Stimulated activated CD8-positive, alpha-beta memory T cell treated with anti-CD3 and anti-CD28 coated beads, Interleukin-2, amount 100 ng/mL, for 1 hour (primary cell): Measurements from ENCODE around the gene ZNF638.
"Not testable (repeated sequence)": the region's sequence is repeated elsewhere in the genome, so short reads cannot be mapped to it uniquely, and the experiment has no call there.

ENCODE experiments used
- DNase-seq, 2 donors: peaks; one replicate each; pipeline ENCODE4 v3.0.0-alpha.2; 2020; ENCODE audit warnings: low read depth in 2 of 2

ZNF638 gene

GRCh38 chr2:71409611-71410010 lies 78.0 kb downstream of the ZNF638 start:
- no peak for DNase-seq

DNA sequence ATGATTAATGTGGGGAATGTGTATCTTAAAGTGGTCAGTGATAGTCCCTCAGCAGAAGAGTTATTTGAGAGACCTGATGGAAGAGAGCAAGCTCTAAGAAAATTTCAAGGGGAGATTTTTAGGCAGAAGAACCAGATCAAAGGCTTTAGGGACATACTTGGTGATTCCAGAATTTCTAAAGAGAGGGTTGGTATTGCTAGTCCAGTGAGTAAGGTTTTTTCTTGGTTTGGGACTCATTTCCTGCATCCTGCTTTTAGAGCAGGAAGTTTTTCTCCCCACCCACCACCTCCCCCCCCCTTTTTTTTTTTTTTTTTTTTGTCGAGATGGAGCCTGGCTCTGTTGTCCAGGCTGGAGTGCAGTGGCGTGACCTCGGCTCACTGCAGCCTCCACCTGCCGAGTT lies 79.1 kb downstream of the ZNF638 start:
- DNase-seq = no peak

- DNase-seq = not testable (repeated sequence)
These were observed 85.3 kb downstream of the ZNF638 start for GRCh38 chr2:71416866-71417265.

DNA sequence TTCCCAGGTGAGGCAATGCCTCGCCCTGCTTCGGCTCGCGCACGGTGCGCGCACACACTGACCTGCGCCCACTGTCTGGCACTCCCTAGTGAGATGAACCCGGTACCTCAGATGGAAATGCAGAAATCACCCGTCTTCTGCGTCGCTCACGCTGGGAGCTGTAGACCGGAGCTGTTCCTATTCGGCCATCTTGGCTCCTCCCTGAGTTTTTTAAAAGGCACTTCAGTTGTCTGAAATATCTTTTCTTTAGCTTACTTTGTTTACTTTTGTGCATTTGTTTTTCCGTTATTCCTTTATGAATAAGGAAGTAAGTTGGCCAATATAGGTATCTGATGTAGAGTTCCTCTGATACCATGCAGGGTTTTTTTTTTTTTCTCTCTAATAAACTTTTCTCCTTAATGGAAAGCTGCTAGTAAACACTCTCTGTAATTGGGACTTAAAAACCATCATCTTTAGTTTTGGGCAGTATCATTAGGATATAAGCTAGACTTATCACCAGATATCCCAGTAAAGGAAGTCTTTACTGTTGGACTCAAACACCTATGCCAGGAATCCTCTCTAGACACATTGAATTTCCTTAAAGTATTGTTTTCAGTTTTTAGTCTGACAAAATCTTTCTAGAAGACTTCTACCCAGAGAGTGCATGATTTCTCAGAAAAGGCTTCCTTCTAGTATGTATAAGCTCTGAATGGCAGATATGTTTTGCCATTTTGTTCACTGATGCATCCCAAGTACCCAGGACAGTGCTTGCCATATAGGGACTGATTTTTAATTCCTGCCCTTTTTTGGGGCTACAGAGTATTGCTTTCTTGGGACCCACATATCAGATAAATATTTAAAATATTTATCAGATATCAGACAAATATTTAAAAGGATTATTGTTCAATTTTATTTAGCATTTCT lies 86.0 kb downstream of the ZNF638 start:
- no peak for DNase-seq

GRCh38 chr2:71419145-71419544 lies 87.6 kb downstream of the ZNF638 start:
- no peak for DNase-seq

DNA sequence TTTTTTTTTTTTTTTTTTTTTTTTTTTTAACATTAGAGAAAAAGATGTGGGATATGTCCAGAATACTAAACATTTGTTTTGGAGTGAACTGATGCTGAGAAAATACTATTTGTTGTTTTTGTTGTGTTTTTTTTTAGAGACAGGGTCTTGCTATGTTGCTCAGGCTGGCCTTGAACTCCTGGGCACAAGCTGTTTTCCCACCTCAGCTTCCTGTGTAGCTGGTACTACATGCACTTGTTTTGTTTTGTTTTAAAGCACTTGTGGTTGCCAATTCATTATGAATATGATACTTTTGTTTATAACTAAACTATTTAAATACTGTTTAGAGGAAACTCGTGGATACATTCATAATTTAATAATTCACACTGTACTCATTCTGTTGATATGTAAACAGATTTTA lies 88.4 kb downstream of the ZNF638 start:
- DNase-seq = no peak

DNA sequence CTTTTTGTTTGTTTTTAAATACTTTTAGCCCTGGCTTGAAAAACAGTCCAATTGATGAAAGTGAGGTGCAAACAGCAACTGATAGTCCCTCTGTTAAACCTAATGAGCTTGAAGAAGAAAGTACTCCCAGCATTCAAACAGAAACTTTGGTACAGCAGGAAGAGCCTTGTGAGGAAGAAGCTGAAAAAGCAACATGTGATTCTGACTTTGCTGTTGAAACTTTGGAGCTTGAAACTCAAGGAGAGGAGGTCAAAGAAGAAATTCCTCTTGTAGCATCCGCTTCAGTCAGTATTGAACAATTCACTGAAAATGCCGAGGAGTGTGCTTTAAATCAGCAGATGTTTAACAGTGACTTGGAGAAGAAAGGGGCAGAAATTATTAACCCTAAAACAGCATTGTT lies 91.2 kb downstream of the ZNF638 start:
- no peak for DNase-seq

GRCh38 chr2:71423817-71424420 lies 92.3 kb downstream of the ZNF638 start:
- no peak for DNase-seq

- no peak for DNase-seq
These were observed 95.1 kb downstream of the ZNF638 start for GRCh38 chr2:71426721-71427120.

DNA sequence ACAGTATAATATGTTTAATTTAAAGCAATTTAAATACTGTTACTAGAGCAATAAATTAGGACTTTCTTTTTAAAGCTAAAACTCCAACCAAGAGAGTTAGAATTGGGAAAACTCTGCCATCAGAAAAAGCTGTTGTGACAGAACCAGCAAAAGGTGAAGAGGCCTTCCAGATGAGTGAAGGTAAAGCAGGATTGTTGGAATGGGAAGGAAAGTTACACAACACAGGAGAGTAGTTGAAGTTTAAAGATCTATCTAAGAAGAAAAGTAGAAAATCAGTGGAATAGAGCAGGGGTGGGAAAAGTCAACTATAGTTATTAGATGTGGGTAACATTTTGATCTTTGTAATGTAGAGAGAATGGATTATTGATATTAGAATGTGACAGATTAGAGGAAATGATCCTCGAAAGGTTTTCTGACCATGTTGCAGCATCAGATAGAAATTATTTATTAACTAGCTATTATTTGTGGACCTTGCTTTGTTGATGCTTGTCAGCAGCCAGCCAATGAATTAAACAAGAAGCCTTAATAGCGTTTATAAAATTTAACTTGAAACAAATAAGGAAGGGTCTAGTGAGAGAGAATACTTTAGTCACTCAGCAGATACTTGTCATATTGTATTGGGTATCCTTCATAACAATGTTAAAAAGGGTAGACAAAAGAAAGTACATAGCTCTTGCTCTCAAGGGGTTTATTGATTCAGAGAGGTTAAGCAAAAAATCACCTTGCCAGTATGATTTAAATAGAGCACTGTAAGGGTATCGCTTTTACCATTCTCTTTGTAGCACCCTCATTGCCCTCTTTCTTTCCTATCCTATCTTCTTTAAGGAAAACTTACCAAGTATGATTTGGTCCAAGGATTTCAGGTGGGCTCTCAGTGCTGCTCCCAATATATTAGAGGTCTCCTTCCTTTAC lies 97.1 kb downstream of the ZNF638 start:
- DNase-seq = no peak

GRCh38 chr2:71445142-71445541 lies 113.6 kb downstream of the ZNF638 start:
- DNase-seq = not testable (repeated sequence)

- DNase-seq = no peak
These were observed 114.9 kb downstream of the ZNF638 start for GRCh38 chr2:71446505-71446904.

- DNase-seq = no peak
These were observed 117.8 kb downstream of the ZNF638 start for GRCh38 chr2:71449343-71449742.

- DNase-seq = no peak
These were observed 120.1 kb downstream of the ZNF638 start for GRCh38 chr2:71451705-71452104.

DNA sequence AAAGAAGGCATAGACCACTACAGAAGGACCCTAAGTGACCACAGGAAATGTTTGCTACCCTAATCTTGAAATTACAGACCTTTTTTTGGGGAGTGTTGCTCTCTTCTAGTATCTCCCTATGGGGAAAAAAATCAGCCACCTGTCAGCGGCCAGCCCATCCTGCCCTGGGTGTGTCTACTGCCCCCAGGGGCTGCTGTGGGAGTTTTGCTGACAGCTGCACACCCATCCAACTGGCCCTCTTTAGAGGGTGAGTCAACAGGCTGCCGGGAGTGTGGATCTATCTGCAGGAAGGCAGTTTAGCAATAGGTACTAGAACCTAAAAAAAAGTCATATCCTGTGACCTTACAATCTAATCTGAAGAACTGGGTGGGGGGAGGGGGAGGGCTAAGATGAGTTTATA lies 121.0 kb downstream of the ZNF638 start:
- no peak for DNase-seq

- DNase-seq = no peak
These were observed 122.0 kb downstream of the ZNF638 start, which contains the start of gene DYSF for GRCh38 chr2:71453404-71454220. Gene DYSF, plus strand, starts transcription at chr2:71453561.

DNA sequence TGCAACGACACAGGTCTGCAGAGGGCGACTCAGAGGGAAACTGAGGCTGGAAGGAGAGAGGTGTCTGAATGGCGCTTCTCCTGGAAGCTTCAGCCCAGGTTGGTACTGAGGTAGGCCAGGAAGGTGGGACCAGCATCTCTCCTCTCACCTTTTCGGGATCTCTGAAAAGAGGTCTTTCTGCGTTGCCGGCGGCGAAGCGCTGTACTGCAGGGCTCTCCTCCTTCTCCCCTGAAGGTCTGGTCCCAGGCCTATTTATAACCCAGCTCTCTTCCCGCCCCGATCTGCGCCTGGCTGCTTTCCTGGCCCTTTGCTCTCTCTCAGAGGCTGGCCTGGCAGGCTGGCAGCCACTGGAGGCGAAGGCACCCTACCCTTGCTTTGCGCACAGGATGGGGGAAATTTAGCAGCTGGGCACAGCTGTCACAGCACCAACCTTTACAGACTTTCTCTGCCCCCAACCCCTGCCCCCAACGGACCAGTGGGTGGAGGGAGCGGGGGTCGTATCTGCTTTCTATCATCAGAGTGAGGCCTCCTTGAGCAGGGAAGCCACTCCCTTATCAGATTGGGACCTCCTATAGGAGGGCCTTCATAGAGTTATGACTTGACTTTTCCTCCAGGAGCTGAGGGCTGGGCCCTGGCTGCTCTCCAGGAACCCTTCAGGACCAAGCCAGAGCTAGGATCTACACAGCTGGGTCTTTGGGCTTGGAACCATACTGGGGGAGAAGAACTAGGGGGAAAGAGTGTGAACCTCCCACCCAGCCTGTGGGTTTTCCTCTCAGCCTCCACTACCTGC lies 122.8 kb downstream of the ZNF638 start:
- DNase-seq = no peak

GRCh38 chr2:71455011-71455740 lies 123.6 kb downstream of the ZNF638 start:
- no peak for DNase-seq

DNA sequence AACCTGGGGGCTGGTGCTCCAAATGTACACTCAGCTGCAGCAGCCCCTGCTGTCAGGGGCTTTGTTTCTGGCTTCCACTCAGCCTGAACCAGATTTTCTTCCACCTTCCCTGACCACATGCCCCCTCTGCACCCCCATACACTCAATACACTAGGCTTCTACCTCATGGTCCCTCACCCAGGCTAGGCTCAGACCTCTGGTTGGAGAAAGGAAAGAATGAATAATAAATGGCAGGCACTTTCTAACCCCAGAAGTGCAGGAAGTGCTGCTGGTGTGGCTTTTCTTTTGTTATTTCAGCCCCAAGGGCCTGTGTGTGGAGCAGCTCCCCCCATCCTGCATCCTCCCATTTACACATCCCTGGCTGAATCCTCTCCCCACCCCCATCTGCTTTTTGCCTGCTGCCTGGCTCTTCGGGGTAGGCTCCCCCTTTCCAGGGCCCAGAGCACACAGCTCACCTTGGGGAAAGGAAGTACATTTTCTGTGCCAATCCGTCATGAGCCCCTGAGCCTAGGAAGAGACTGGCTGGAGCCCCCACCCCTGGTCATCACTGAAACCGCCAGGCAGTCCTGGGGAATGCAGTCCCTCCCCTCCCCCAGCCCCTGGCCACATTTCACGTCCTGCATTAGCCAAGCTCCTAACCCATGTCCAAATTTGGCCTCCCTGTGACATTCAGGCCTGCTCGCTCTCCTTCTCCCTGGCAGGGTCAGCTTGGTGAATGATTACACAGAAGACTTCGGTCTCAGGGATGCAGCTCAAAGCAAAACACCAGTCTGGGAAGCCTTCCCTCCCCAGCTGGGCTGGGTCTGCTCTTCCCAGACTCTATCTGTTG lies 124.4 kb downstream of the ZNF638 start:
- no peak for DNase-seq
